Measurements from ENCODE around the gene MKNK1. TPM values are rescaled to one million over a fixed set of nuclear protein-coding genes. Genes with fewer than 3 reads are reported as not detected.

Gene MKNK1
- total and polyA plus RNA-seq, 7 donors: 19.3 to 52.6 (median 34.6) TPM

GRCh38 chr1:46617833-46618232 lies 13.8 kb upstream of the MKNK1 start:
- intact Hi-C loops (cut with DNase I): loop anchor here in 1 of 2 donors (5.0 kb wide), 1 partner anchor 49 kb away; the partner anchor contains the start of gene ATPAF1
- no peak for DNase-seq
- peaks cover 37% of the 10 kb centered on the region for H3K4me1 ChIP-seq
- no peak for ATAC-seq
- no peaks in the 10 kb centered on the region for H3K9me3 ChIP-seq
- WGBS, 3 donors: 81 to 93% (median 90%) methylated on average over 3 of the region's 3 CpGs
- no peaks in the 10 kb centered on the region for H3K27me3 ChIP-seq (ENCODE audit: insufficient read depth in 3 of 3, low read length in 2 of 3)
- TF ChIP-seq CTCF (IDR thresholded peaks at IDR 0.05): no peak
- no peak overlapping the region for H3K4me3 ChIP-seq
- no peak overlapping the region for H3K27ac ChIP-seq
- H3K36me3 ChIP-seq (ENCODE audit: insufficient read depth in 1 of 2, low read depth in 1 of 2): no peaks in the 10 kb centered on the region

GRCh38 chr1:46617108-46617800 lies 13.2 kb upstream of the MKNK1 start:
- no peaks in the 10 kb centered on the region for H3K9me3 ChIP-seq
- H3K4me1 ChIP-seq: peaks cover 42% of the 10 kb centered on the region
- H3K36me3 ChIP-seq (ENCODE audit: insufficient read depth in 1 of 2, low read depth in 1 of 2): no peaks in the 10 kb centered on the region
- ATAC-seq (peak; percentile 6 to 25 (median 20)), DNase-seq (no peak)
- H3K27ac ChIP-seq: peak overlapping the region; percentile 94
- no peaks in the 10 kb centered on the region for H3K27me3 ChIP-seq (ENCODE audit: insufficient read depth in 3 of 3, low read length in 2 of 3)
- no peak for TF ChIP-seq CTCF (IDR thresholded peaks at IDR 0.05)
- WGBS, 3 donors: 36 to 37% (median 37%) methylated on average over 10 of the region's 10 CpGs
- peak overlapping the region; percentile 87 for H3K4me3 ChIP-seq
- intact Hi-C loops (cut with DNase I): loop anchor here in 1 of 2 donors (5.0 kb wide), 1 partner anchor 50 kb away; the partner anchor contains the start of gene ATPAF1

GRCh38 chr1:46616277-46617107 lies 12.4 kb upstream of the MKNK1 start, which contains the start of gene MOB3C:
Gene MOB3C (minus strand): TSS chr1:46616811. CDS start chr1:46613321, 3,490 bp downstream.
- intact Hi-C loops (cut with DNase I): loop anchor here in 1 of 2 donors (5.0 kb wide), 1 partner anchor 51 kb away; the partner anchor contains the start of gene ATPAF1
- TF ChIP-seq CTCF (IDR thresholded peaks at IDR 0.05): no peak
- H3K36me3 ChIP-seq (ENCODE audit: insufficient read depth in 1 of 2, low read depth in 1 of 2): peaks cover 0 to 2% of the 10 kb centered on the region in 2 donors
- H3K27me3 ChIP-seq (ENCODE audit: insufficient read depth in 3 of 3, low read length in 2 of 3): no peaks in the 10 kb centered on the region
- DNase-seq: peak; percentile 89 to 93
- H3K4me3 ChIP-seq: peak within 1 kb of the TSS; percentile 87
- peaks cover 50% of the 10 kb centered on the region for H3K4me1 ChIP-seq
- ATAC-seq: peak; percentile 78 to 80 (median 78)
- no peaks in the 10 kb centered on the region for H3K9me3 ChIP-seq
- peak within 1 kb of the TSS; percentile 94 for H3K27ac ChIP-seq
- WGBS, 3 donors: 0 to 1% (median 0%) methylated on average over 23 to 62 of the region's 62 CpGs

- intact Hi-C loops (cut with DNase I): loop anchor here in 1 of 2 donors (5.0 kb wide), 1 partner anchor 52 kb away; the partner anchor contains the start of gene ATPAF1
- TF ChIP-seq CTCF (IDR thresholded peaks at IDR 0.05): no peak
- Histone ChIP-seq H3K4me3 (peak overlapping the region; percentile 87), H3K9me3 (no peaks in the 10 kb centered on the region), H3K27me3 (ENCODE audit: insufficient read depth in 3 of 3, low read length in 2 of 3) (no peaks in the 10 kb centered on the region), H3K36me3 (ENCODE audit: insufficient read depth in 1 of 2, low read depth in 1 of 2) (peaks cover 0 to 9% of the 10 kb centered on the region in 2 donors), H3K4me1 (peaks cover 58% of the 10 kb centered on the region), H3K27ac (peak overlapping the region; percentile 94)
- DNase-seq: no peak
- 15 to 42% (median 23%) methylated on average over 3 of the region's 3 CpGs for WGBS, 3 donors
- no peak for ATAC-seq
These were observed 11.7 kb upstream of the MKNK1 start for GRCh38 chr1:46615735-46616134.

All from psoas muscle (tissue), 8 donors.